Measurements from ENCODE around the gene SMIM41. TPM values are rescaled to one million over a fixed set of nuclear protein-coding genes. Genes with fewer than 3 reads are reported as not detected.

SMIM41 gene
- total RNA-seq, 1 donor from 2014 or later, result not detected

GRCh38 chr12:52063981-52064649, 15.4 kb upstream of the SMIM41 start:
- H3K4me3 ChIP-seq (ENCODE audit: low read depth, low read length), result no peak overlapping the region
- no peak for DNase-seq (ENCODE audit: low read depth)
- no peak for TF ChIP-seq CTCF (conservative IDR thresholded peaks at IDR 0.05; ENCODE audit: low read depth, low read length)

GRCh38 chr12:52066346-52067080, 13.0 kb upstream of the SMIM41 start:
- DNase-seq (ENCODE audit: low read depth), result no peak
- TF ChIP-seq CTCF (conservative IDR thresholded peaks at IDR 0.05; ENCODE audit: low read depth, low read length), result no peak
- H3K4me3 ChIP-seq (ENCODE audit: low read depth, low read length), result no peak overlapping the region

GRCh38 chr12:52067081-52067374, 12.5 kb upstream of the SMIM41 start:
- no peak for TF ChIP-seq CTCF (conservative IDR thresholded peaks at IDR 0.05; ENCODE audit: low read depth, low read length)
- DNase-seq (ENCODE audit: low read depth), result no peak
- no peak overlapping the region for H3K4me3 ChIP-seq (ENCODE audit: low read depth, low read length)

GRCh38 chr12:52069327-52070184, 9.9 kb upstream of the SMIM41 start, which contains the start of gene ATG101:
Gene ATG101, plus strand, starts transcription at chr12:52069978. Its CDS starts 3,673 bp downstream, at chr12:52073651.
- DNase-seq (ENCODE audit: low read depth), result peak; percentile 76
- peak; percentile 66 for TF ChIP-seq CTCF (conservative IDR thresholded peaks at IDR 0.05; ENCODE audit: low read depth, low read length)
- peak within 1 kb of the TSS; percentile 88 for H3K4me3 ChIP-seq (ENCODE audit: low read depth, low read length)

- DNase-seq (ENCODE audit: low read depth), result no peak
- no peak for TF ChIP-seq CTCF (conservative IDR thresholded peaks at IDR 0.05; ENCODE audit: low read depth, low read length)
- peak overlapping the region; percentile 88 for H3K4me3 ChIP-seq (ENCODE audit: low read depth, low read length)
Measured at GRCh38 chr12:52070185-52070925, 9.1 kb upstream of the SMIM41 start.

GRCh38 chr12:52073531-52074381, 5.7 kb upstream of the SMIM41 start:
- DNase-seq (ENCODE audit: low read depth), result no peak
- no peak overlapping the region for H3K4me3 ChIP-seq (ENCODE audit: low read depth, low read length)
- TF ChIP-seq CTCF (conservative IDR thresholded peaks at IDR 0.05; ENCODE audit: low read depth, low read length), result no peak
